Astrocyte (in vitro differentiated cells and primary cell): ENCODE results near the gene SLC47A1. TPM values are rescaled to one million over a fixed set of nuclear protein-coding genes. Genes with fewer than 3 reads are reported as not detected.

ENCODE experiments used
- DNase-seq: peaks from one replicate; pipeline ENCODE4 v3.0.0-alpha.2; 2010; ENCODE audit warnings: low read depth
- FAIRE-seq: peaks from 2 replicates; lab custom pipeline; 2011; peaks lifted over from hg19 to GRCh38; lab: Jason Lieb, UNC
- H2AFZ ChIP-seq: 2 replicates; pipeline ENCODE4 v1.6.0; 2012; ENCODE audit warnings: low read depth, low read length, inconsistent platforms
- H3K27ac ChIP-seq: 2 replicates; pipeline ENCODE4 v1.5.1; 2011; ENCODE audit warnings: low read depth, low read length, inconsistent platforms
- H3K27me3 ChIP-seq: 2 replicates; pipeline ENCODE4 v1.6.0; 2011; ENCODE audit warnings: low read length, inconsistent platforms; ENCODE audit not compliant: insufficient read depth
- H3K36me3 ChIP-seq: 2 replicates; pipeline ENCODE4 v1.5.1; 2011; ENCODE audit warnings: low read length, inconsistent platforms; ENCODE audit not compliant: insufficient read depth
- H3K4me1 ChIP-seq: 2 replicates; pipeline ENCODE4 v1.5.1; 2011; ENCODE audit warnings: low read length, inconsistent platforms; ENCODE audit not compliant: insufficient read depth
- H3K4me2 ChIP-seq: 2 replicates; pipeline ENCODE4 v1.6.0; 2012; ENCODE audit warnings: low read length, inconsistent platforms
- H3K4me3 ChIP-seq: 2 replicates; pipeline ENCODE4 v1.5.1; 2011; ENCODE audit warnings: low read depth, mild to moderate bottlenecking, low read length, inconsistent platforms; ENCODE audit not compliant: insufficient read depth
- H3K79me2 ChIP-seq: 2 replicates; pipeline ENCODE4 v1.6.0; 2012; ENCODE audit warnings: mild to moderate bottlenecking, low read length, inconsistent platforms; ENCODE audit not compliant: insufficient read depth
- H3K9ac ChIP-seq: 2 replicates; pipeline ENCODE4 v1.6.0; 2012; ENCODE audit warnings: mild to moderate bottlenecking, low read length, inconsistent platforms
- H3K9me3 ChIP-seq: 2 replicates; pipeline ENCODE4 v1.5.1; 2012; ENCODE audit warnings: low read depth, mild to moderate bottlenecking, low read length, inconsistent platforms; ENCODE audit not compliant: insufficient read depth
- H4K20me1 ChIP-seq: 2 replicates; pipeline ENCODE4 v1.6.0; 2012; ENCODE audit warnings: low read length, inconsistent platforms; ENCODE audit not compliant: insufficient read depth
- H3K27ac Mint-ChIP-seq: one replicate; pipeline ENCODE4 v1.8.0; 2021; ENCODE audit warnings: mild to moderate bottlenecking, mixed read lengths; ENCODE audit not compliant: unreplicated experiment
- H3K27me3 Mint-ChIP-seq: one replicate; pipeline ENCODE4 v1.8.0; 2021; ENCODE audit warnings: low read depth, mixed read lengths; ENCODE audit not compliant: unreplicated experiment
- H3K36me3 Mint-ChIP-seq: one replicate; pipeline ENCODE4 v1.8.0; 2021; ENCODE audit warnings: low read depth, mixed read lengths; ENCODE audit not compliant: unreplicated experiment
- H3K4me1 Mint-ChIP-seq: one replicate; pipeline ENCODE4 v1.8.0; 2021; ENCODE audit warnings: low read depth, mixed read lengths; ENCODE audit not compliant: unreplicated experiment
- H3K4me3 Mint-ChIP-seq: one replicate; pipeline ENCODE4 v1.8.0; 2021; ENCODE audit warnings: mild to moderate bottlenecking, moderate library complexity, mixed read lengths; ENCODE audit not compliant: unreplicated experiment
- H3K9me3 Mint-ChIP-seq: one replicate; pipeline ENCODE4 v1.8.0; 2021; ENCODE audit warnings: mild to moderate bottlenecking, mixed read lengths; ENCODE audit not compliant: unreplicated experiment
- EZH2 ChIP-seq: IDR thresholded peaks from 2 replicates; pipeline ENCODE4 v1.6.1; 2012; ENCODE audit warnings: mild to moderate bottlenecking, low read length, inconsistent platforms; ENCODE audit not compliant: insufficient read depth
- total RNA-seq: library from RNA; stranded (reverse); gene quantifications from 2 replicates; pipeline ENCODE4 v1.2.1, GENCODE V29; 2021
- TF ChIP-seq, protein P1 (sequence below): IDR thresholded peaks from 2 replicates; pipeline ENCODE4 v1.5.1; 2011; ENCODE audit warnings: low read depth, mild to moderate bottlenecking, inconsistent platforms, low read length, moderate library complexity; ENCODE audit not compliant: insufficient read depth

SLC47A1 gene
- total RNA-seq, 1 donor from 2014 or later, result 0.75 TPM

- H3K9me3 Mint-ChIP-seq, result no peaks in the 10 kb centered on the region
- H3K4me3 ChIP-seq, result peak overlapping the region; percentile 37
- FAIRE-seq (no peak), DNase-seq (peak; percentile 85)
- peak overlapping the region; percentile 73 for H3K4me3 Mint-ChIP-seq
- peaks cover 62% of the 10 kb centered on the region for H3K27me3 Mint-ChIP-seq
- no peak overlapping the region for H3K27ac ChIP-seq
- H3K9ac ChIP-seq, result no peak overlapping the region
- peaks cover 3% of the 10 kb centered on the region for H3K9me3 ChIP-seq
- H3K4me2 ChIP-seq, result peak overlapping the region; percentile 78
- peaks cover 8% of the 10 kb centered on the region for H3K4me1 ChIP-seq
- H3K27ac Mint-ChIP-seq, result no peak overlapping the region
- H3K27me3 ChIP-seq, result peaks cover 54% of the 10 kb centered on the region
- H4K20me1 ChIP-seq, result no peaks in the 10 kb centered on the region
- no peaks in the 10 kb centered on the region for H3K79me2 ChIP-seq
- peaks cover 4% of the 10 kb centered on the region for H3K4me1 Mint-ChIP-seq
- TF ChIP-seq, protein P1, sequence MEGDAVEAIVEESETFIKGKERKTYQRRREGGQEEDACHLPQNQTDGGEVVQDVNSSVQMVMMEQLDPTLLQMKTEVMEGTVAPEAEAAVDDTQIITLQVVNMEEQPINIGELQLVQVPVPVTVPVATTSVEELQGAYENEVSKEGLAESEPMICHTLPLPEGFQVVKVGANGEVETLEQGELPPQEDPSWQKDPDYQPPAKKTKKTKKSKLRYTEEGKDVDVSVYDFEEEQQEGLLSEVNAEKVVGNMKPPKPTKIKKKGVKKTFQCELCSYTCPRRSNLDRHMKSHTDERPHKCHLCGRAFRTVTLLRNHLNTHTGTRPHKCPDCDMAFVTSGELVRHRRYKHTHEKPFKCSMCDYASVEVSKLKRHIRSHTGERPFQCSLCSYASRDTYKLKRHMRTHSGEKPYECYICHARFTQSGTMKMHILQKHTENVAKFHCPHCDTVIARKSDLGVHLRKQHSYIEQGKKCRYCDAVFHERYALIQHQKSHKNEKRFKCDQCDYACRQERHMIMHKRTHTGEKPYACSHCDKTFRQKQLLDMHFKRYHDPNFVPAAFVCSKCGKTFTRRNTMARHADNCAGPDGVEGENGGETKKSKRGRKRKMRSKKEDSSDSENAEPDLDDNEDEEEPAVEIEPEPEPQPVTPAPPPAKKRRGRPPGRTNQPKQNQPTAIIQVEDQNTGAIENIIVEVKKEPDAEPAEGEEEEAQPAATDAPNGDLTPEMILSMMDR, result no peak
- TF ChIP-seq EZH2, result no peak
- H2AFZ ChIP-seq, result no peak overlapping the region
- H3K36me3 ChIP-seq, result no peaks in the 10 kb centered on the region
- no peaks in the 10 kb centered on the region for H3K36me3 Mint-ChIP-seq
These were observed 1.0 kb downstream of the SLC47A1 start for GRCh38 chr17:19534562-19535149.

DNA sequence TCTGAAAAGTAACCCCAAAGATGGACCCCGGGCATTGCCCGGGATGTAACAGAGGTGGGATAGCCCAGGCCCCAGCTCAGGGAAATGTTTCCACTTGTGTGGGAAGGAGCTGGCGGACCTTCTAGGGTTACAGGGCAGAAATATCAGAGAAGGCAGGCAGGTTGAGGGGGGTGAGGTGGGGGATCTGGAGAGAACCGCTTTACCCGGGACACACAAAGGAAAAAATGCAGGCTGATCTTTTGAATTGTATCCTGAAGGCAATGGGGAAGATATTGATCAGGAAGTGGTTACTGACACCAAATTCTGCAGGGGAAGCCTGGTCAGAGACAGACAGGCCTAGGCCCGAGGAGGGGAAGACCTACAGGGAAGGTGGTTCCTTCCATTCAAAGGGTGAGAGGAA lies 3.5 kb downstream of the SLC47A1 start:
- Histone ChIP-seq H3K9me3 (peaks cover 1% of the 10 kb centered on the region), H3K9ac (no peak overlapping the region), H3K27ac (no peak overlapping the region), H3K27me3 (peaks cover 66% of the 10 kb centered on the region), H3K36me3 (no peaks in the 10 kb centered on the region), H3K4me3 (no peak overlapping the region), H2AFZ (no peak overlapping the region), H3K4me1 (peaks cover 8% of the 10 kb centered on the region), H4K20me1 (no peaks in the 10 kb centered on the region), H3K79me2 (no peaks in the 10 kb centered on the region), H3K4me2 (no peak overlapping the region)
- Mint-ChIP-seq H3K36me3 (no peaks in the 10 kb centered on the region), H3K9me3 (no peaks in the 10 kb centered on the region), H3K27ac (no peak overlapping the region), H3K4me1 (peaks cover 4% of the 10 kb centered on the region), H3K27me3 (peaks cover 71% of the 10 kb centered on the region), H3K4me3 (no peak overlapping the region)
- DNase-seq (no peak), FAIRE-seq (no peak)
- TF ChIP-seq, protein P1, result no peak
- TF ChIP-seq EZH2, result no peak
